Dedifferentiated amniotic fluid mesenchymal stem cell (primary cell): ENCODE measurements around the gene UTP4.
A peak's percentile ranks its signal among the peaks of the same experiment; 100 is the strongest.
"Not testable (repeated sequence)": the region's sequence is repeated elsewhere in the genome, so short reads cannot be mapped to it uniquely, and the experiment has no call there.

Experiments used
- DNase-seq: peaks from one replicate; pipeline ENCODE4 v3.0.0-alpha.2; 2016; ENCODE audit errors: extremely low spot score

The UTP4 gene

GRCh38 chr16:69110406-69110805 lies 22.0 kb upstream of the UTP4 start:
- no peak for DNase-seq

DNA sequence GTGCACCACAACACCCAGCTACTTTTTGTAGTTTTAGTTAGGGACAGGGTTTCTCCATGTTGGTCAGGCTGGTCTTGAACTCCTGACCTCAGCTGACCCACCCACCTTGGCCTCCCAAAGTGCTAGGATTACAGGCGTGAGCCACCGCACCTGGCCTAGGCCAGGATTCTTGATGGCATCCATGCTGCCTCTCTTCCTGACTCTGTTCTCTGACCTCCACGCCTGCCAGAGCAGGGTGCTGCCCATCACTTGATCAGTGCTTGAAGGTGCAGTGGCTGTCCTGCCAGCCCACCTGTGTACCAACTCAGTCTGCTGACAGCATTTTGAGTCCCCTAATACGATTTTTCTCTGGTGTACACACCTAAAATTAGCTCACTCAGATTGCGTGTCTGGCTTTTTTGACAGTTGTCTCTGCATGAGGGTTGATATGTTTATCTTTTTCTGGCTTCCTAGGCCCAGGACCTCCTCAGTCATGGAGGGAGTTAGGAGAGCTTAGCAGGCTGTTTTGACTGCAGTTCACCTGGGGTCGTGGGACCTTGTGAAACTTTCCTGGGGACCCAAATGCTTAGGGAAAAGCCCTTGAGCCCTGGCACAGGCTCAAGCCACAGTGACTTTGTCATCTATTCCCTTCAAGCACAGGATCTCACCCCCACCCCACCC lies 21.1 kb upstream of the UTP4 start:
- no peak for DNase-seq

DNA sequence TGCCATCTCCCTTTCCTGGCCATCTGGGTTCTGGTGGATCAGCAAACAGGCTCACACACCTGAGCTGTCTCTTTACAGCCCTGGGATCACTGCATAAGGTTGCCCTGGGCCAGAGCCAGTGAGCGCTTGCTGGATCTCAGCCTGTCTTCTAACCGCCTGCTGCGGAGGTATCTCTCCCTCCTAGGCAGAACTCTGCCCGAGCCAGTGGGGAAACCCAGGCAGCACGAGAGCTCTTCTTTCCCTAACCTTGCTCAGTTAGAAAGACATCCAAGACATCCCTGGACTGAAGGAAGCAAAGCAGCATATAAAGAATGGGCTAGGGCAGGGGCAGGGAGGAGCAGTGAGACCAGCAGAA lies 20.6 kb upstream of the UTP4 start:
- no peak for DNase-seq

DNA sequence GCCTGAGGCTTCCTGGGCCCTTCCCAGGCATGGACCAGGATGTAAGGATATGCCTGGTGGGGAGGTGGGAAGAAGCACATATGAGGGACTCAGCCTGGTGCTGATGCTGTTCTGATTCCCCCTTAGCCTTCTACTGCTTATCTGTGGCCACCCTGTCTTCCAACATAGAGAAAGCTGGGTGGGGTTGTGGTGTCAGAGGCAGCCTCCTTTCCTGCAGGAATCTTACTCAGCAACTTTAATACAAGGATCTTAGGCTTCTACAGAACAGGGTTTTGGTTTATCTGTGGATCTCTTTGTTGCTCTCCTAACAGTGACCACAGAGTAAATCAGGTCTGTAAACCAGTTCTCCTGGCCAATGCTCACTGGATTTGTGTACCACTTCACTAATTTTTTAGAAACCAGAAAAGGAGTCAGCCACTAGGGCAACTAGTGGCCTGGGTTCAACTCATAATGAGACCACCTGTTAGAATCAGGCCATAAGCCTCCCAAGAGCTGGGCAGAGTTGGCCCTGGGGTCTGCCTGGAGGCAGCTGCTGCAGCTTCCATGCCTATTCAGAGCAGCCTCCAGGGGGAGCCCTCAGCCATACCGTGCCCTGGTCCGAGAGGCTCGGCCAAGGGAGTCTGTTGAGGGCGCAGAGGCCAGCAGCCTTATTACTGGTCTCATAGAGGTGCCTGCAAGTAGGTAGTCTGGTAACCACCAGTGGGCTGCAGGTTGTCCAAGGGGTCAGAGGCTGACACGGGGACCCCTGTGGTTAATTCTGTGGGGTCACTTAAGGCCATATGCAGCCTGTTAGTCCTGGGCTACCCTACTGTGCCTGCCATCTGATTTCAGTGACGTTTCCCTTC lies 19.9 kb upstream of the UTP4 start:
- DNase-seq, result no peak

- DNase-seq, result no peak
Observed at GRCh38 chr16:69113216-69113615, 19.2 kb upstream of the UTP4 start.

GRCh38 chr16:69114346-69114975 lies 18.0 kb upstream of the UTP4 start:
- DNase-seq, result no peak

- no peak for DNase-seq
Observed at GRCh38 chr16:69114976-69115355, 17.5 kb upstream of the UTP4 start.

GRCh38 chr16:69115361-69115760 lies 17.1 kb upstream of the UTP4 start:
- DNase-seq, result no peak

- DNase-seq, result no peak
Observed at GRCh38 chr16:69115837-69116236, 16.6 kb upstream of the UTP4 start.

- no peak for DNase-seq
Observed at GRCh38 chr16:69116256-69116875, 16.1 kb upstream of the UTP4 start.

- no peak for DNase-seq
Observed at GRCh38 chr16:69116906-69117305, 15.5 kb upstream of the UTP4 start.

- no peak for DNase-seq
Observed at GRCh38 chr16:69118468-69118867, 14.0 kb upstream of the UTP4 start.

- no peak for DNase-seq
Observed at GRCh38 chr16:69118994-69119393, 13.5 kb upstream of the UTP4 start.

- no peak for DNase-seq
Observed at GRCh38 chr16:69119536-69119935, 12.9 kb upstream of the UTP4 start.

GRCh38 chr16:69120096-69120664 lies 12.3 kb upstream of the UTP4 start:
- DNase-seq, result no peak

DNA sequence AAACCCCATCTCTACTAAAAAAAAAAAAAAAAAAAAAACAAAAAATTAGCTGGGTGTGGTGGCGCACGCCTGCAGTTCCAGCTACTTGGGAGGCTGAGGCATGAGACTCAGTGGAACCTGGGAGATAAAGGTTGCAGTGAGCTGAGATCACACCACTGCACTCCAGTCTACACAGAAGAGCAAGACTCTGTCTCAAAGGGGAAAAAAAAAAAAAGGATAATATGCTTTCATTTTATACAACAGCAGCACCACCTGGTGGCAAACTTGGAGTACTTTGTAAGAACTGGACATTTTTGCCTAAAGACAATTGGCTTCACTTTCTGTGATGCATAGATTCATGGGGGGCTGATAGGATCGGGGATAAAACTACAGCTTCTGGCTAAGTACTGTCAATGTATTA lies 8.5 kb upstream of the UTP4 start:
- peak; percentile 67 for DNase-seq

DNA sequence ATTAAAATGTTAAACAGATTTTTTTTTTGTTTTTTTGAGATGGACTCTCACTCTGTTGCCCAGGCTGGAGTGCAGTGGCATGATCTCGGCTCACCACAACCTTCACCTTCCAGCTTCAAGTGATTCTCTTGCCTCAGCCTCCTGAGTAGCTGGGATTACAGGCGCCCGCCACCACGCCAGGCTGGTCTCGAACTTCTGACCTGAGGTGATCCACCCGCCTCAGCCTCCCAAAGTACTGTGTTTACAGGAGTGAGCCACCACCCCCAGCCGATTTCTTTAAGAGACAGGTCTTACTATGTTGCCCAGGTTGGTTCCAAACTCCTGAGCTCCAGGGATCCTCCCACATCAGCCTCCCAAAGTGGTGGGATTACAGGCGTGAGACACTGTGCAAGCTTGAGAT lies 8.0 kb upstream of the UTP4 start:
- DNase-seq, result not testable (repeated sequence)

DNA sequence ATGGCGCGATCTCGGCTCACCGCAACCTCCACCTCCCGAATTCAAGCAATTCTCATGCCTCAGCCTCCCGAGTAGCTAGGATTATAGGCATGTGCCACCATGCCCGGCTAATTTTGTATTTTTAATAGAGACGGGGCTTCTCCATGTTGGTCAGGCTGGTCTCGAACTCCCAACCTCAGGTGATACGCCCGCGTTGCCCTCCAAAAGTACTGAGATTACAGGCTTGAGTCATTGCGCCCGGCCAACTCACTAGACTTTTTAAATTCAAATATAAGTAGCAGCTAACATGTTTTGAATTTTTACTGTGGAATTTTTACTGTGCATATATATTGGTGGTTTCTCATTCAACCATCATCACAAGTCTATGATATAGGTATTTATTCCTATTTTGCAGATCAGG lies 7.5 kb upstream of the UTP4 start:
- not testable (repeated sequence) for DNase-seq

- DNase-seq, result no peak
Observed at GRCh38 chr16:69126221-69126620, 6.2 kb upstream of the UTP4 start.

DNA sequence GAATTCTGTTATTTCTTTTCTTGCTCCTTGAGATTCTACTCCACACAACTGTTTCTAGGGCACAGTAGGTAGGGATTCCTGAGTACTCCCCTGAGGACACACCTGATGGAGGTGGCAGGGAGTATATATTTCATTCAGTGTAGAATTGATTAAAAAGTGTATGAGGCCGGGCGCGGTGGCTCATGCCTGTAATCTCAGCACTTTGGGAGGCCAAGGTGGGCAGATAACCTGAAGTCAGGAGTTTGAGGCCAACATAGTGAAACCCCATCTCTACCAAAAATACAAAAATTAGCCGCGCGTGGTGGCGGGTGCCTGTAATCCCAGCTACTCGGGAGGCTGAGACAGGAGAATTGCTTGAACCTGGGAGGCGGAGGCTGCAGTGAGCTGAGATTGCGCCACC lies 5.6 kb upstream of the UTP4 start:
- not testable (repeated sequence) for DNase-seq

- no peak for DNase-seq
Observed at GRCh38 chr16:69127966-69128510, 4.4 kb upstream of the UTP4 start.

DNA sequence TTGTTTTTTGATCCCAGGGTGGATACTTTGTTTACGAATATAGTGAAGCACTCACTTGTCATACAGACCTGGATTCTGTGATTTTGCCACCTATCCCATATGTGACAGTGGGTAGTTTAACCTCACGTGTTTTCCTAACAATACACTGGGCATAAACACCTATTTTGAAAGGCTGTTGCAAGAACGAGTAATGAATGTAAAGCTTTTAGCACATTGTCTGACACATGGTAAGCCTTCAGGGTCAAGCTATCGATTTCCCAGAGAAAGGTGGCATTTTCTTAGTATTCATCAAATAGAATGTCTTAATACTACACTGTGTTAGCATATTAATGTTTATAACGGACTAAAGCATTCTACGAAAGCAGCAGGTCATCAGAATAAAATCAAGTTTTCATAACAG lies 2.0 kb upstream of the UTP4 start:
- no peak for DNase-seq
